Colon (tissue), 2 donors: ENCODE results near the gene C14orf132.

Source experiments
- FAIRE-seq: peaks from 2 replicates; lab custom pipeline; 2012; peaks lifted over from hg19 to GRCh38; lab: Jason Lieb, UNC
- donor health status: control.
- donor health status: control.

The C14orf132 gene

DNA sequence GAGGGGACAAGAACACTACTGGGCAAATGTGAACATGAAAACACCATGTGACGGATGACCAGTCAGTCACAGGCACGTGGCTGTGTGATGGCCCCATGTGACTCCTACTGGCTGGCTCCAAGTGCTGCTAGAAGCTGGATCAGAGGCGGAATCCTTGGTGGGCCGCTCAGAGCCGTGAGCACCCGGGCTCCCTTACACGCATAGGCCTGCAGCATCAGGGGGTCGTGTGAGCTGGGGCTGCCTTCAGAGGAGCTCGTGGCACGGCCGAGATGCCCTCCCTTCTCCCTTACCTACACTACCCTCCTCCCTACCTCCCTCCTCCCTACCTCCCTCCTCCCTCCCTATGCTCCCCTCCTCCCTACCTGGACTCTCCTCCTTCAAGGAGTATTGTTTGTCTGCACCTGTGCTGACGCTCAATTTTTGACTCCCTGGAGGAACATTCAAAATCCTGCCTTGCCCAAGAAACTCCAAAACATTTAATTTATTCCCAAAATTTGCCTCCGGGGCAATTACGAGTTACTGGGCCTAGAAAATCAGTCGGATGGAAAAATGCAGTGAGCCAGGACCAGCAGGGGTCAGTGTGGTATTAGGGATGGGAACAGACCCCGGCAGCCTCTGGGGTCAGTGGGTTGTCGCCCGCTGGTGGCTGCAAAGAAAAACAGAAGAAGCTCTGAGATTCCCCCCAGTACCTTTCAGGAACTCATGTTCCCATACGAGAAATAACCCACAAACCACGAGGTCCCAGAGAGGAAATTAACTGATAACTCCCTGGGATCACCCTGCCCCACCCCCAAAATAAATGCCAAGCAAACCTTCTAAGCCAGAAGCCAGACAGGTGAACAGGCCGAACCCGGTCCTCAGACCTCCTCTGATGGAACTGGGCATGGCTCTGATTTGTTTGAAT, 61.3 kb downstream of the C14orf132 start:
- no peak for FAIRE-seq

DNA sequence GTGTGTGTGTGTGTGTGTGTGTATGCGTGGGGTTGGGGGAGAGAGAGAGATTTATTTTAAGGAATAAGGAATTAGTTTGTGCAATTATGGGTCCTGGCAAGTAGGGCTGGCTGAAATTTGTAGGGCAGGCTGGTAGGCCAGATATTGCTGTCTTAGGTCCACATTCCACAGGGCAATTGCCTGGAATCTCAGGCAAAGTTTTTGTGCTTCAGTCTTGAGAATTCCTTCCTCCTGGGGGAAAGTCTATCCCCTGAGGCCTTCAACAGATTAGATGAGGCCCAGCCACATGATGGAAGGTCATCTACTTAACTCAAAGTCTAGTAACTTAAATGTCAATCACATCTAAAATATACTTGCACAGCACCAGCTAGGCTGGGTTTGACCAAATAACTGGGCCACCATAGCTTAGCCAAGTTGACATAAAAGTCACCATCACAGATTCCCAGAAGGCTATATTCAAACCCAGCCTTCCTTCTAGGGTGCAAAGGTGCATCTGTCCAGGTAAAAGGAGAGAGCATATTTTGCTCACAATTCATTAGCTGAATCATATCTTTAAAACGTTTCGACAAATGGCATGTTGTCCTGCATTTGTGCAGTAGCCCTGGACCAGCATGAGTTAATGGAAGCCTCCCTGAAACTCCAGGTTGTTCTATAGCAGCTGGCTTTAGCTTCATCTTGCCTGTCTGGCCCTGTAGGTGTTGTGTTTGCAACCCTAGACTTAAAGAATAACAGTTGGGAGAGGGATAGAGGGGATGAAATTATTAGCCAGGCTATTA, 63.1 kb downstream of the C14orf132 start:
- no peak for FAIRE-seq

DNA sequence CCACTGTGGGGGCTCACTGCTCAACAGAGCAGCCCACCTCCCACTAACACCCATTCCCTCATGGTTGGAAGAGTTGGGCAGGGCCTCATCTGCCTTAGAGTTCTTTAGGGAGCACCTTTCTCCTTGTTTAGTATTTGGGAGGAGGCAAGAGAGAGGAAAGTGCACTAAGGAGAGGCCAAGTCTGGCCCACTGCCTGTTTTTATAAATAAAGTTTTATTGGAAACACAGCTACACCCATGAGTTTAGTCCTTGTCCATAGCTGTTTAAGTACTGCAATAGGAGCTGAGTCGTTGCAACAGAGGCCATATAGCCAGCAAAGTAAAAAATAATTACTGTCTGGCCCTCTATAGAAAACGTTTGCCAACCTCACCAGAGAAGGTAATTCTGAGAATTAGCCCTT, 63.9 kb downstream of the C14orf132 start:
- FAIRE-seq: no peak

DNA sequence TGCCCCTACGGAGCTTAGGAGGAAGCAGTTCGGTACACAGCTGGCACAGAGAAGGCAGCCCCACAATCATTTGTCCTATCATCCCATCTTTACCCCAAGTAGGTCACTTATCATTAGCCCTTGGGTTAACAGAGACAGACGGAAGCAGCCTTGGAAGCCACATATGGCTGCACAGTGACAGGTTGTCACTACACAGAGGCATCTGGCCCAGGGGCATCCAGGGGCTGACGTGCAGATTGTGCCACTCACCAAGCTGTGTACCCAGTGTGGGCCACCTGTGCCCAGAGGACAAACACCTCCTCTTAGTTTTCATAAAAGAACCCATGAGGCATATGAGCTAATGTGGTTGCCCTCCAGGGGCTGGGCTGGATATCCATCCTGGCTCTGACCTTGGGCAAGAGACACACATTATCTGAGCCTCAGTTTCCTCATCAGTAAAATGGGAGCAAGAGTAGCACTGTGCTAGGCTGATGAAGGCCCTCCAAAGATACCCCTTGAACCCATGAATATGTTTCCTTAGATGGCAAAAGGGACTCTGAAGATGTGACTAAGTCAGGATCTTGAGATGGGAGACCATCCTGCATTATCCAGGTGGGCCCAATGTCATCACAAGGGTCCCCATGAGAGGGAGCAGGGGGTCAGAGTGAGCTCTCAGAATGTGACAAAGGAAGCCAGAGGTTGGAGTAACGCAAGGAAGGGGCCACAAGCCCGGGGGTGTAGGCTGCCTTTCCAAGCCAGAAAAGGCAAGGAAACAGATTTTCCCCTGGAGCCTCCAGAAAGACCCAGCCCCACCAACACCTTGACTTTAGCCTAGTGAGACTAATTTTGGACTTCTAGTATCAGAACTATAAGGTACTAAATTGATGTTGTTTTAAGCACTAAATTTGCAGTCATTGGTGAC, 64.6 kb downstream of the C14orf132 start:
- FAIRE-seq: no peak

DNA sequence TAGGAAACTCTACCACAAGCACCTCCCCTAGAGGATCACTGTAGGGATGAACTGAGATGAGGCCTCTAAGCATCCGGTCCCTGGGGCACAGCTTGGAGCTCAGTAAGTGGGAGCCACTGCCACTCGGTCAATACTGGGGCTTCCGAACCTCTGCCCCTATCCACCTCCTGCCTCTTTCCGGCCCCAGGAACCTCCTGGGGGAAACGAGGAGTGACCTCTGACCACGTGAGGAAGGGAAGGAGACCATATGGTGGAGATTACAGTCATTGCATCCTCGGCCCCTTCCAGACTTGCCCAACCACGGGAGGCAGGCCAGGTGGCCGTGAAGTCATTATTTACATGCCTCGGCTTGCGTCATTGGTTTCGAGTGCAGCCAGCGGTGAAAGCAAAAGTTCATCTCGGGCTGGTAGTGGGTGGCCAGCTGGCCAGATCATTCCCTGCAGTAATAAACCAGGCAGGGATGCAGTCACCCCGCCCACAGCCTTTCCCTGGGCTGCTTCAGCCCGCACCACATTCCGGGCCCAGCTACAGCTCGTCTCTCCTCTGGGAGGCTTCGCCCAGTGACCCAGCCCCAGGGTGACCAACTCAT, 65.4 kb downstream of the C14orf132 start:
- FAIRE-seq: no peak

DNA sequence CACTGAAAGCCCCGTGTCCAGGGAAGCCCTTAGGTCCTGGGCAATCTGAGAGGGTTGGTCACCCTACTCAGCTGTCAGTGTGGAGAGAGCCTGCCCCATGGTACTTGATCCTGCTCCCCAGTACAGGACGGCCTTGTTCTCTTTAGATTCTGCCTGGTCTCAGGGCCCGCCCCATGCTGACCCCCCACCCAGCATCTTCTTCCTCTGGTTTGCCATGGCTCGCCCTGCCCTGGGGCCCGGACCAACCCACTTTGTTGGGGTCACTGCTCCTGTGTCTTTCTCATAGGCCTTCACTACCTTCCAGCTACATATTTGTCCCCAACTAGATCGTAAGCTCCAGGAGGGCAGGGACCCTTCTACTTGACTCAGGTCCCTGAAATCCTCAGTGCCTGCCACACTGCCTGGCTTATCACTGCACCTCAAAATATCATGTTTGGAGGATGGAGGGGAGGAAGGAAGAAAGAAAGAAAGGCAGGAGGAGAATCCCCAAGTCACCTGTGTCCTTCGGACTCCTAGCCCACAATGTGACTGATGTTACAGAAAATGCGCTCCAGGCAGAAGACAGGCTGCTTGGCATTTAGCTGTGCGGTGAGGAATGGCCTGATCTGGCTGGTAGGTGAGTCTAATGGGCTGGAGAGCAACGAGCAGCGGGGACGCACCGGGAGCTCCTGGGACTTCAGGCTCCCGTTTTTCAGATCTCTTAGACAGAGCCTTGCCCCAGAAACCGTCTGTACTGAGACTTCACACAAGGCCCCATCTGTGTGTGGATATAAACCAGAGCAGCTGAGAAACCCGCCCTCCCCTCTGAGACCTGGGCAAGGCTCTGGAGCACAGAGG, 66.1 kb downstream of the C14orf132 start:
- no peak for FAIRE-seq

DNA sequence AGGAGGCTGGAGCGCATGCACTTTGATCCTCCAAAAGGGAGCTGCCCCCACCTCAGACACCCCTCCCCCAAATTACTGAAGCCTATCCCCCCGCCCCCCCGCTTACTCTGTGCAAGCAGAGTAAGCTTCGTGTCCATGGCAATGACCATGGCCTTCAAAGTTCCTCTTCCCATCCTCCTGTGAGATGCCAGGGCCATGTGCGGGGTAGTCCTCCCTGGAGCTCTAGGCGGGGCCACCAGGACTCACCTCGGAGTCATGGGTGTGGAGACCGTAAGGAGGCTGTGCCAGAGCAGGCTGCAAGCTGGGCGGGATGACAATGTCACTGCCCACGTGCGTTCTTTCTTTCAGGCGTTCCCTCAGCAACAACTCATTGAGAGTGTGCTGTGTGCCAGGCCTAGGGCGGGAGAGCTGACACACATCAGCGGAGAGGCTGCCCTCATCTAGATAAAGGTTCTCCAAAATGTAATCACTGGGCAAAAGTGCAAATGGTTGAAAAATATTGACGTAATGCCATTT, 66.8 kb downstream of the C14orf132 start:
- no peak for FAIRE-seq

DNA sequence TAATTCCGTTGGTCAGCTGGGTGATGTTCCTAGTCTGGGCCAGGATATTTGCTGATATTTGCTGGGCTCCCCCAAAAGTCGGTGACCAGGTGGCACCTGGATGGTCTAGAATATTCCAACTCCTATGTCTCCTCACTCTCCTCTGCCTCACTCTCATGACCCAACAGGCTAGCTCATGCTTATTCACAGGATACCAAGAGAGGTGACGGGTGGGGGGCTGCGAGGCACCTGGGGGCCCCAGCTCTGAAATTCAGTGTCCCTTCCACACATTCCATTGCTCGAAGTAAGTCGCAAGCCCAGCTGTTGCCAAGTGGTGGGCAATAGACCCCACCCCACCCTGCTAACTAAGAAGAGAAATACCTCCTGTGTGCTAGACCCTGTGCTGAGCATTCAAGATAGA, 67.7 kb downstream of the C14orf132 start:
- no peak for FAIRE-seq

DNA sequence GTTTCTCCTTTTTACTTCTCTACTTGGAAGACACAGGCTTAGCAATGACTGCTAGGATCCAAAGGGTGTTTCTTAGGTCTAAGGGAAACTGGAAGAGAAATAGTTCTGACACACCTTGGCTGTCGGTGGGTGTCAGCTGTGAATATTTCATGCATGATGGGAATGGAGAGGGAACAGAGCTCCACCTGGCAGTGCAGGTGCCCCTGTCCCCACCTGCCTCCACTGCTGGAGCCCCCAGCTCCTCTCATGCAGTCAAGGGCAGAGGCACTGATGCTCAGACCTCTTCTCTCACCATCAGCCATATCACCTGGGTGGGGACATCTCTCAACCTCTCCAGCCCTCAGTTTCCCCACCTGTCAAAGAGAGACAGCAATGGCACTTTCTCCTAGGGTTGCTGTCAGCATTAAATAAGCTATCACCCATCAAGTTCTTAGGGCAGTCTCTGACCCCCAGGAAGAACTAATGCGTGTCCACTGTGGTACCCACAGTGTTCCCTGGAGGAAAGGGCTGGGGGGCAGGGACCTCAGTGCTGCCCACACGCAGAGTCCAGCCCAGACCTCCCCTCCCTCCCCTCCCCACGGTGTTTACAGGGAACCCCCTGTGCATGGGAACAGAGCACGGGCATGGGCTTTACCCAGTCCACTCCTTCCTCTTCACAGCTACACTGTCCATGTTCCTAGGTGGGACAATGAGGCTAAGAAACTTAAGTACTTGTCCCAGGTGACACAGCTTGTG, 69.1 kb downstream of the C14orf132 start:
- no peak for FAIRE-seq

DNA sequence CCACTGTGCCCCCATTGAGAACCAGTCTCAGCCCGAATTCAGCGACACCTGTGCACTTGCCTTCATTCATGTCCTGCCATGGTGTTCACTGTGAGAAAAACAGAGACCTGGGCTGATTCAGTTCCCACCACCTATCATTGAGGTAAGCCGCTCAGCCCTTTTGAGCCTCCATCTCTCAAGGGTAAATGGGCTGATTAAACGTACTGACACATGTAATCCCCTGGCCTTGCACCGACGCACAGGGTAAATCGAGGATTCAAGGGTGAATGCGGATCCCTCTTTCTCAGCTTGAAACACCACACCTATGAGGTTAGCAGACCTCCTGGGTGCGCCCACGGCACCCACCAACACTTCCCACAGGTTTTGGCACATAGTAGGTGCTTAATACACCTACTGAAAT, 69.7 kb downstream of the C14orf132 start:
- FAIRE-seq: no peak

DNA sequence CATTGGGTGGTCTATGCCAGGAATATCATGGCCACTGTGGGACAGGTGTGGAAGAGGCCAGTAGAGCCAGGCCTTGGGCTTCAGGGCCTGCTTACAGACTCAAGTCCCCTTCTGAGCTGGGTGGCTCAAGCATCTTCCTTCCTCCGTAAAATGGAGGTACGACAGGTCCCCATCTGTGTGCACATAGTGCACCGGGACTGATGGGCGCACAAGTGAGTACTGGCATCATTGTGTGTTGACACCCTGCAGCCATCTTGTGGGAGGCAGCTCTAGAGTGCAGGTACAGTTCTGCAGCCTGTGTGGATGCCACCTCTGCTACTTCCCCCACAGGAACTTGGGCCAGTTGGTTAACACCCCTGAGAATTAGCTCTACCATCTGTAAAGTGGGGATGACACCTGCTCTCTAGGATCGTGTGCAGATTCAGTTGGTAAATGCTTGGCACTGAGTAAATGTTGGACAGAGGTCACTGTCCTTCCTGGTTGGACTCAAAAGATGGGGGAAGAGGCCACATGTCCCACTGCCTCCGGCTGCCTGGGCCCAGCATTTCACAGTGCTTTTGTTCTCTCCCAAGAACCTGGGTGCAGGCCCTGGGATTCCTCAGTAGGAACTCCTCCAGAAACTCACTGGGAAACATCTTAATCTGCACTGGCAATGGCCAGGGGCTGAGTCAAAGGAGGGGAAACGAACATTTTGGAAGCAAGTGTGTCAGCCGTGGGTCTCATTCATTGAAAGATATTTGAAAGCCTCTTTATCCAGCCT, 70.6 kb downstream of the C14orf132 start:
- FAIRE-seq: no peak

DNA sequence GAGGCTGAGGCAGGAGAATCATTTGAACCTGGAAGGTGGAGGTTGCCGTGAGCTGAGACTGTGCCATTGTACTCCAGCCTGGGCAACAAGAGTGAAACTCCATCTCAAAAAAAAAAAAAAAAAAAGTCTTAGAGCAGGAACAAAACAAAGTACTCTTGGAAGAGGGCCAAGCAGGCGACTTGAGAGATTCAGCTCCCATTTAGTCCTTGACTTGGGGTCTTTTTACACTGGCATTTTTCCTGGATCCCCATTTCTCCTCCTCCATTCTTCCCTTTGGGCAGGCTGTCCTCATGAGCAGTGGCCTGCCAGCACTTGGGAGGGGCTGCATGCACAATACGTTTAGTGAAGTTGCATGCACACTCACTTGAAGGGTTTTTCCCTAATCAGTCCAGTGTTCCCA, 72.9 kb downstream of the C14orf132 start:
- FAIRE-seq: no peak

DNA sequence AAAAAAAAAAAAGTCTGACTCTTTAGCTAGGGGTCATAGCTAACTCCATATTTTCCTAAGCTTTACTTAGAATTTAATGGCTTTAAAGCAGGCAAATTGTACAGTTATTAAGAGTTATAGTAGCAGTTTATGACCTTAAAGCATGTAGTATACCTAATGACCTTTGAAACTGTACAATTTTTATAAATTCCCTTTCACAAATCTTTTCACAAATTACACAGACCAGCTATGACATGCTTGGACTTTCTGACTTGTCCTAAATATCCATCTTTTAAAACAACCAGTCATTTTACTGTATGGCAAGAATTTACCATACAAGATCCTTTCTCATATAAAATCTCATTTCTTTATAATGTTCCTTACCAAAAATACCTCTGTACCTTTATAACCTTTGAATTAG, 74.8 kb downstream of the C14orf132 start:
- no peak for FAIRE-seq

DNA sequence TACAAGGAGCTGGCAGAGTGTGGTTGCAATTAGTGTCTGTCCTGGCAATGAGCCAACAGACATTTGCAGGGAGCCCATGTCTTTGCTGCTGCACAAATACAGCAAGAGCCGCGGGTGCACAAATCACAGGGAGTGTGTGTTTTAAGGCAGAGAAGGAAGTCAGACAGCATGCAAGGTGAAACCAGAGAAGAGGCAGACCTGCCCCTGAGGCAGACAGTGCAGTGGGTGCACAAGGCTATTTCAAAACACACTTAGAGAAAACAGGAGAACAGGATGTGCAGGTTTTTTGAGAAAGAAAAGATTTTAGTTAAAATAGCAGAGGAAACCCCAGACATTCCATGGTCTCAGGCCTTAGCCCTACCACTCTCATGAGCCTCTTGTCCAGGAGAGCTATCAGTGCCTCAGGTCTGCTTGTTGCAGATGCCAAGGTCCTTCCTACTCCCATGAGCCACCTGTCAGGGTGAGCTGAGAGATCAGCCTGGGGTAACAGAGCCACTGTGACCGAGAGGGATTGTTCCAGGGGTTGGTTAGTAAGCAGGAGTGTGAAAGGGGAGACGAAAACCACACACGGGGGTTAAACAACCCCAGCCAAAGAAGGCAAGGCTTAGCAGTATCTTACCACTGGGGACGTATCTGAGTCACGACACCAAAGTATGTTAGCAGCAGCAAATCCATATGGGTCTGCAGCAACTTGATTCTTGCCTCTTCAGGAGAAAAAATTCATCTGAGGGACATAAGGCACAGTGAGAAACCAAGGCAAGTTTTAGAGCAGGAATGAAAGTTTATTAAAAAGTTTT, 78.1 kb downstream of the C14orf132 start:
- no peak for FAIRE-seq

DNA sequence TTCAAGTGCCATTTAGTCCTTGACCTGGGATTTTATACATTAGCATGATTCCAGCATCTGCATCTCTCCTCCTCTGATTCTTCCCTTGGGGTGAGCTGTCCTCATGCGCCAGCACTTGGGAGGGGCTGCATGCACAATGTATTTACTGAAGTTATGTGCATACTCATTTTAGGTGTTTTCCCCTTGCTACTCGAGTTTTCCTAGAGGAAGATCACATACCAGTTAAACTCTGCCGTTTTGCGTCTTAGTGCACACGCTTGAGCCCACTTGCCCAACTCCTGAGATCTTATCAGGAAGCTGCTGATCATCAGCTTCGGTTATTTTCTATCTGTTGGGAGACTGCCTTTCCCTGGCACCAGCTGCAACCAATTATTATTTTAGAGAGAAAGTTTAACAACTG, 78.8 kb downstream of the C14orf132 start:
- FAIRE-seq: no peak

DNA sequence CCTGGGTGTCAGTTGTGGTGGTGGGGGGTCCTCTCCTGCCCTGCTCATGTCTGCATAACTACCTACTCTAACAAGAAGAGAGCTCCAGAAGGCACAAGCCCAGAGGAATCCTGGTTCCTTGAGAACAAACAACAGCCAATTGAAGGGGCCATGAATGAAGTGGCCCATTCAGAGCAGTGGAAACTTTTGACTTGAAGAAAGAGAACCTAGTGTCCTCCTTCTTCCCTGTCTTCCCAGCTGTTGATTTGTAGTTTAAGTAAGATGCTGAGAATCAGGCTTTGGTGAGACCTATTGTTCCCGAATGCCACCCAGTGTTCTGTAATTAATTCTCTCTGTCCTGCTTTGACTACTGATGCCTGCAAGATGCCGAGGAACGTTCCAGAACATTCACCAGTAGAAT, 79.2 kb downstream of the C14orf132 start:
- no peak for FAIRE-seq

DNA sequence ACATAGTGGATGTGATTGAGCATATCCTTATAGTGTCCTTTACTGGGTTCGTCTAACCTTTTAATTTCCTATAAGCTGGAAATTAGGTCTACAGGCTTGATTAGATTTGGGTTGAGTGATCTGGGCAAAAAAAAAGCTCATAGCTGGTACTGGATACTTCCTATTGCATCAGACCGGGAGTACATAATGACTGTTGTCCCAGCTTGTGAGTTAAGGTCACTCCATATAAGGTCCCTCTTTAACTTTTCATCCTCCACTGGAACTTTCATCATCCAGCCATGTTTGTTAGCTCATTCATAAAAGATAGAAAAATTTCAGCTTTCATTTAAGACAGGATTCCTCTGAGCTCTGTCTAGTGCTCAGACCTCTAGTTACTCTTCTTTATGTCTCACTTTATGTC, 80.8 kb downstream of the C14orf132 start:
- FAIRE-seq: no peak

DNA sequence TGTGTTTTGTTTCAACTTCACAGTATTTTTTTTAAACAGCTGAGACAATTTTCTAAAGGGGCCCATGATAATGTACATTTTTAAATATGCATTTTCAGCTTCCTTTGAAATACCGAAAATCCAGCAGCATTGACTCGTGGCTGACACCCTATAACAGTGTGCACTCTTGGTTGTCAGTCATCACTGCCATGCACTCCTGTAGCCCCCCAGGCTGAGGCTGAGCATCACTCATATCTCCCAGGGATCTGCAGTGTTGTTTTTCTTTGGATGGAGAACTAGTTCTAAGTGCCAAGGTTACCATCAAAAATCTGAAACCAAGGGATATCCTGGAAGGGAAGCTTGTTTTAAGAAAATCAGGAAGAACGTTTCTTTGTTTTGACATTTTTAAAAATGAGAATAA, 81.2 kb downstream of the C14orf132 start:
- no peak for FAIRE-seq

DNA sequence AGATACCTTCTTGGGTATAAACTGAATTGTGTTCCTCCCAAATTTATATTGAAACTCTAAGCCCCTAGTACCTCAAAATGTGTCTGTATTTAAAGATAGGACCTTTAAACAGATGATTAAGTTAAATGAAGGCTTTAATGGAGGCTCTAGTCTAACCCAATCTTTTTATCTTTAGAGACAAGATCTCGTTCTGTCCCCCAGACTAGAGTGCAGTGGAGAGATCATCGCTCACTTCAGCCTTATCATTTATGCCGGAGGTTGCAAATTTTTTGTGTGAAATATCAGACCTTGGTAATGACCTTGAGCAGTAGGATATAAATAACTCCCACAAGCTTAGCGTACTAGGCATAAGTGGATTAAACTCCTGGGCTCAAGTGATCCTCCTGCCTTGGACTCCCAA, 81.8 kb downstream of the C14orf132 start:
- no peak for FAIRE-seq
